GM23338 (cell line): ENCODE results near the gene WWOX. TPM values are rescaled to one million over a fixed set of nuclear protein-coding genes. Genes with fewer than 3 reads are reported as not detected.

ENCODE experiments used
- ATAC-seq: fragments of 200-7000 bp; cut with Tn5 transposase; 3 replicates; pipeline ENCODE4 v1.9.1; 2020
- DNase-seq: peaks from one replicate; pipeline ENCODE4 v3.0.0-alpha.2; 2015; ENCODE audit warnings: low spot score
- H2AFZ ChIP-seq: fragments of 200-600 bp; sonication (generic); 2 replicates; pipeline ENCODE4 v1.8.0; 2016; ENCODE audit warnings: antibody characterized with exemption, mild to moderate bottlenecking, moderate library complexity
- H3F3A ChIP-seq: fragments of 200-600 bp; sonication (generic); replicated peaks from 2 replicates; pipeline ENCODE4 v1.8.0; 2017; ENCODE audit warnings: antibody characterized with exemption, mixed run types, low read depth
- H3K27ac ChIP-seq: fragments of 200-600 bp; sonication (generic); 2 replicates; pipeline ENCODE4 v1.6.1; 2016; ENCODE audit warnings: low read depth
- H3K27me3 ChIP-seq: fragments of 200-600 bp; sonication (generic); 2 replicates; pipeline ENCODE4 v1.8.0; 2016; ENCODE audit warnings: mild to moderate bottlenecking, mixed run types, moderate library complexity; ENCODE audit not compliant: insufficient read depth
- H3K36me3 ChIP-seq: fragments of 200-600 bp; sonication (generic); 2 replicates; pipeline ENCODE4 v1.8.0; 2016; ENCODE audit warnings: mild to moderate bottlenecking; ENCODE audit not compliant: insufficient read depth
- H3K4me1 ChIP-seq: fragments of 200-600 bp; sonication (generic); 2 replicates; pipeline ENCODE4 v1.8.0; 2016; ENCODE audit warnings: mild to moderate bottlenecking, moderate library complexity; ENCODE audit not compliant: insufficient read depth
- H3K4me2 ChIP-seq: fragments of 200-600 bp; sonication (generic); 2 replicates; pipeline ENCODE4 v1.7.1; 2017; ENCODE audit warnings: mixed run types
- H3K4me3 ChIP-seq: fragments of 200-600 bp; sonication (generic); 2 replicates; pipeline ENCODE4 v1.6.1; 2016; ENCODE audit warnings: mixed run types
- H3K79me2 ChIP-seq: fragments of 200-600 bp; sonication (generic); replicated peaks from 2 replicates; pipeline ENCODE4 v1.8.0; 2017; ENCODE audit warnings: mild to moderate bottlenecking; ENCODE audit not compliant: insufficient read depth
- H3K9me2 ChIP-seq: fragments of 200-600 bp; sonication (generic); 2 replicates; pipeline ENCODE4 v1.8.0; 2017; ENCODE audit not compliant: insufficient read depth
- H4K20me1 ChIP-seq: fragments of 200-600 bp; sonication (generic); replicated peaks from 2 replicates; pipeline ENCODE4 v1.8.0; 2017; ENCODE audit warnings: mild to moderate bottlenecking; ENCODE audit not compliant: insufficient read depth
- H3K27ac Mint-ChIP-seq: 2 replicates; pipeline ENCODE4 v1.8.0; 2020; ENCODE audit warnings: inconsistent platforms, mild to moderate bottlenecking, moderate library complexity, mixed read lengths
- H3K27me3 Mint-ChIP-seq: 3 replicates; pipeline ENCODE4 v1.8.0; 2022; ENCODE audit warnings: low read depth, mild to moderate bottlenecking, moderate library complexity, mixed read lengths, inconsistent platforms; ENCODE audit not compliant: insufficient read depth, poor library complexity
- H3K36me3 Mint-ChIP-seq: 3 replicates; pipeline ENCODE4 v1.8.0; 2021; ENCODE audit warnings: low read depth, mild to moderate bottlenecking, inconsistent platforms, moderate library complexity, mixed read lengths
- H3K4me1 Mint-ChIP-seq: 3 replicates; pipeline ENCODE4 v1.8.0; 2020; ENCODE audit warnings: mild to moderate bottlenecking, inconsistent platforms, mixed read lengths
- H3K4me3 Mint-ChIP-seq: 3 replicates; pipeline ENCODE4 v1.8.0; 2021; ENCODE audit warnings: moderate library complexity, mild to moderate bottlenecking, inconsistent platforms, mixed read lengths
- H3K9me3 Mint-ChIP-seq: 3 replicates; pipeline ENCODE4 v1.8.0; 2020; ENCODE audit warnings: moderate library complexity, mild to moderate bottlenecking, inconsistent platforms, mixed read lengths
- CREB1 ChIP-seq: fragments of 250-450 bp; sonication (Bioruptor Pico); IDR thresholded peaks from 2 replicates; pipeline ENCODE4 v1.5.0; 2020; ENCODE audit warnings: low read depth, mild to moderate bottlenecking, moderate library complexity
- EZH2 ChIP-seq: fragments of 200-600 bp; sonication (generic); IDR thresholded peaks from one replicate; pipeline ENCODE4 v1.8.0; 2017; ENCODE audit warnings: antibody characterized with exemption, mild to moderate bottlenecking, low read depth; ENCODE audit not compliant: unreplicated experiment
- EZH2phosphoT487 ChIP-seq: fragments of 200-600 bp; sonication (generic); IDR thresholded peaks from one replicate; pipeline ENCODE4 v1.8.1; 2018; ENCODE audit warnings: antibody characterized with exemption; ENCODE audit not compliant: unreplicated experiment
- JUNB ChIP-seq: IDR thresholded peaks from one replicate; pipeline ENCODE4 v1.6.1; 2016; ENCODE audit warnings: antibody characterized with exemption; ENCODE audit not compliant: unreplicated experiment
- NANOG ChIP-seq: IDR thresholded peaks from 2 replicates; pipeline ENCODE4 v1.6.1; 2016; ENCODE audit warnings: antibody characterized with exemption, borderline replicate concordance
- POLR2AphosphoS5 ChIP-seq: IDR thresholded peaks from 2 replicates; pipeline ENCODE4 v1.6.1; 2016; ENCODE audit warnings: antibody characterized with exemption, low read depth
- STAT1 ChIP-seq: IDR thresholded peaks from one replicate; pipeline ENCODE4 v1.6.1; 2016; ENCODE audit warnings: antibody characterized with exemption; ENCODE audit not compliant: unreplicated experiment
- ZNF114 ChIP-seq: fragments of 250-450 bp; sonication (Bioruptor Pico); IDR thresholded peaks from 2 replicates; pipeline ENCODE4 v1.5.0; 2020; ENCODE audit warnings: mild to moderate bottlenecking, moderate library complexity
- ZNF331 ChIP-seq: fragments of 250-450 bp; sonication (Bioruptor Pico); IDR thresholded peaks from 2 replicates; pipeline ENCODE4 v1.5.0; 2020; ENCODE audit warnings: low read depth, mild to moderate bottlenecking, moderate library complexity
- polyA plus RNA-seq: library from polyadenylated mRNA; unstranded; fragments of >200 nt; fragmentation: Nextera tagmentation; extraction: Ambion mirVana; gene quantifications from 2 replicates; pipeline ENCODE4 v1.2.1, GENCODE V29; 2016
- total RNA-seq: library from RNA; depleted of rRNA; stranded (reverse); fragments of >200 nt; shearing (Covaris generic); gene quantifications from 2 replicates; pipeline ENCODE4 v1.2.3, GENCODE V29; 2014
- TF ChIP-seq, protein P1 (sequence below): fragments of 250-450 bp; sonication (Bioruptor Pico); IDR thresholded peaks from 2 replicates; pipeline ENCODE4 v1.5.0; 2020; ENCODE audit warnings: mild to moderate bottlenecking, moderate library complexity
- TF ChIP-seq, protein P2 (sequence below), 2 experiments: fragments of 200-600 bp in 1 of 2; sonication (generic) in 1 of 2; conservative IDR thresholded peaks; 2 replicates each; pipeline versions ENCODE4 v1.5.1 to v1.6.1; 2016 to 2017; ENCODE audit warnings: antibody characterized with exemption in 2 of 2, low read depth in 2 of 2, mild to moderate bottlenecking in 2 of 2, moderate library complexity in 1 of 2
- TF ChIP-seq, protein P3 (sequence below): IDR thresholded peaks from one replicate; pipeline ENCODE4 v1.6.1; 2018; ENCODE audit warnings: antibody characterized with exemption; ENCODE audit not compliant: unreplicated experiment
- TF ChIP-seq, protein P4 (sequence below): IDR thresholded peaks from 2 replicates; pipeline ENCODE4 v1.6.1; 2016; ENCODE audit warnings: antibody characterized with exemption

The WWOX gene
- total and polyA plus RNA-seq, 2 experiments from 2014 or later, result 10.0 to 19.3 TPM

DNA sequence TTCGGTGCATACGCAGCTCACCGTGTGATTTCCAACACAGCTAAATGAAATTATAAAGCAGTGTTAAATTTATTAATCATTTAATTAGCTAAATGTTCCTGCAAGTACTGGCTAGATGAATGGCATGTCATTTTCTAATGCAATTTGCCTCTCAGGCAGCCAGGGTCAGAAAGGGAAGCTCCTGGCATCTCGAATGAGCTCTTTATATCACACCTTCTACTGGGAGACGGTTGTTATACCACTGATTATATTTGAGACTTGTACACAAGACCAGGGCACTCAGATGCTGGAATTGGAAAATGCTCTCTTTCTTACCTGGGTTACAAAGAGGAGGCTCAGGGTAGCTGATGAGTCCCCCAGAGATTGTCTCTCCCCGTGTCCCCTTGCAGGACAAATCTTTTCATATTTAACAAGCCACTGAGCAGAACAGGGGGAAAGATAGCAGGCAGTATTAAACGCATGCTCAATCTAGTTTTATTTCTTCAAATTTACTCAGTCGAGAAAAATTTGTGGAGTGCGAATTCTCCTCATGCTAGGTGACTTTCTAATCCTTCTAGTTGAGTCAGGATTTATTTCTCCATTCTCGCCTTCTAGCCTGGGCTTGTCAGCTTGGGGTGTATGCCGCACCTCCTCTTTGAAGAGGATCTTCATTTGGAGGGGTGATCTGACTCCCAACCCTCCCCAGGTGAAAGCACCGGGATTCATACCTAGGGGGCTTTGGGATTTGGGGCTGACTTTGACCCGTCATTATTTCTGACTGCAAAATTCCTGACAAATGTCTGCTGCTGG is 1060.0 kb downstream of the WWOX start:
- peak overlapping the region; percentile 74; the same call in 1 of the 2 replicates for H2AFZ ChIP-seq
- H3K79me2 ChIP-seq, result no peaks in the 10 kb centered on the region
- no peak for TF ChIP-seq CREB1 (CRISPR knock-in tag)
- TF ChIP-seq ZNF114 (CRISPR knock-in tag), result no peak
- no peak for TF ChIP-seq EZH2
- TF ChIP-seq ZNF331 (CRISPR knock-in tag), result no peak
- TF ChIP-seq STAT1, result no peak
- no peak for TF ChIP-seq POLR2AphosphoS5
- TF ChIP-seq, protein P1, sequence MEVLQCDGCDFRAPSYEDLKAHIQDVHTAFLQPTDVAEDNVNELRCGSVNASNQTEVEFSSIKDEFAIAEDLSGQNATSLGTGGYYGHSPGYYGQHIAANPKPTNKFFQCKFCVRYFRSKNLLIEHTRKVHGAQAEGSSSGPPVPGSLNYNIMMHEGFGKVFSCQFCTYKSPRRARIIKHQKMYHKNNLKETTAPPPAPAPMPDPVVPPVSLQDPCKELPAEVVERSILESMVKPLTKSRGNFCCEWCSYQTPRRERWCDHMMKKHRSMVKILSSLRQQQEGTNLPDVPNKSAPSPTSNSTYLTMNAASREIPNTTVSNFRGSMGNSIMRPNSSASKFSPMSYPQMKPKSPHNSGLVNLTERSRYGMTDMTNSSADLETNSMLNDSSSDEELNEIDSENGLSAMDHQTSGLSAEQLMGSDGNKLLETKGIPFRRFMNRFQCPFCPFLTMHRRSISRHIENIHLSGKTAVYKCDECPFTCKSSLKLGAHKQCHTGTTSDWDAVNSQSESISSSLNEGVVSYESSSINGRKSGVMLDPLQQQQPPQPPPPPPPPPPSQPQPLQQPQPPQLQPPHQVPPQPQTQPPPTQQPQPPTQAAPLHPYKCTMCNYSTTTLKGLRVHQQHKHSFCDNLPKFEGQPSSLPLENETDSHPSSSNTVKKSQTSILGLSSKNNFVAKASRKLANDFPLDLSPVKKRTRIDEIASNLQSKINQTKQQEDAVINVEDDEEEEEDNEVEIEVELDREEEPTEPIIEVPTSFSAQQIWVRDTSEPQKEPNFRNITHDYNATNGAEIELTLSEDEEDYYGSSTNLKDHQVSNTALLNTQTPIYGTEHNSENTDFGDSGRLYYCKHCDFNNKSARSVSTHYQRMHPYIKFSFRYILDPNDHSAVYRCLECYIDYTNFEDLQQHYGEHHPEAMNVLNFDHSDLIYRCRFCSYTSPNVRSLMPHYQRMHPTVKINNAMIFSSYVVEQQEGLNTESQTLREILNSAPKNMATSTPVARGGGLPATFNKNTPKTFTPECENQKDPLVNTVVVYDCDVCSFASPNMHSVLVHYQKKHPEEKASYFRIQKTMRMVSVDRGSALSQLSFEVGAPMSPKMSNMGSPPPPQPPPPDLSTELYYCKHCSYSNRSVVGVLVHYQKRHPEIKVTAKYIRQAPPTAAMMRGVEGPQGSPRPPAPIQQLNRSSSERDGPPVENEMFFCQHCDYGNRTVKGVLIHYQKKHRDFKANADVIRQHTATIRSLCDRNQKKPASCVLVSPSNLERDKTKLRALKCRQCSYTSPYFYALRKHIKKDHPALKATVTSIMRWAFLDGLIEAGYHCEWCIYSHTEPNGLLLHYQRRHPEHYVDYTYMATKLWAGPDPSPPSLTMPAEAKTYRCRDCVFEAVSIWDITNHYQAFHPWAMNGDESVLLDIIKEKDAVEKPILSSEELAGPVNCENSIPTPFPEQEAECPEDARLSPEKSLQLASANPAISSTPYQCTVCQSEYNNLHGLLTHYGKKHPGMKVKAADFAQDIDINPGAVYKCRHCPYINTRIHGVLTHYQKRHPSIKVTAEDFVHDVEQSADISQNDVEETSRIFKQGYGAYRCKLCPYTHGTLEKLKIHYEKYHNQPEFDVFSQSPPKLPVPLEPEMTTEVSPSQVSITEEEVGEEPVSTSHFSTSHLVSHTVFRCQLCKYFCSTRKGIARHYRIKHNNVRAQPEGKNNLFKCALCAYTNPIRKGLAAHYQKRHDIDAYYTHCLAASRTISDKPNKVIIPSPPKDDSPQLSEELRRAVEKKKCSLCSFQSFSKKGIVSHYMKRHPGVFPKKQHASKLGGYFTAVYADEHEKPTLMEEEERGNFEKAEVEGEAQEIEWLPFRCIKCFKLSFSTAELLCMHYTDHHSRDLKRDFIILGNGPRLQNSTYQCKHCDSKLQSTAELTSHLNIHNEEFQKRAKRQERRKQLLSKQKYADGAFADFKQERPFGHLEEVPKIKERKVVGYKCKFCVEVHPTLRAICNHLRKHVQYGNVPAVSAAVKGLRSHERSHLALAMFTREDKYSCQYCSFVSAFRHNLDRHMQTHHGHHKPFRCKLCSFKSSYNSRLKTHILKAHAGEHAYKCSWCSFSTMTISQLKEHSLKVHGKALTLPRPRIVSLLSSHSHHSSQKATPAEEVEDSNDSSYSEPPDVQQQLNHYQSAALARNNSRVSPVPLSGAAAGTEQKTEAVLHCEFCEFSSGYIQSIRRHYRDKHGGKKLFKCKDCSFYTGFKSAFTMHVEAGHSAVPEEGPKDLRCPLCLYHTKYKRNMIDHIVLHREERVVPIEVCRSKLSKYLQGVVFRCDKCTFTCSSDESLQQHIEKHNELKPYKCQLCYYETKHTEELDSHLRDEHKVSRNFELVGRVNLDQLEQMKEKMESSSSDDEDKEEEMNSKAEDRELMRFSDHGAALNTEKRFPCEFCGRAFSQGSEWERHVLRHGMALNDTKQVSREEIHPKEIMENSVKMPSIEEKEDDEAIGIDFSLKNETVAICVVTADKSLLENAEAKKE (CRISPR knock-in tag), result no peak
- TF ChIP-seq JUNB, result no peak
- no peak for TF ChIP-seq EZH2phosphoT487
- TF ChIP-seq, protein P2, sequence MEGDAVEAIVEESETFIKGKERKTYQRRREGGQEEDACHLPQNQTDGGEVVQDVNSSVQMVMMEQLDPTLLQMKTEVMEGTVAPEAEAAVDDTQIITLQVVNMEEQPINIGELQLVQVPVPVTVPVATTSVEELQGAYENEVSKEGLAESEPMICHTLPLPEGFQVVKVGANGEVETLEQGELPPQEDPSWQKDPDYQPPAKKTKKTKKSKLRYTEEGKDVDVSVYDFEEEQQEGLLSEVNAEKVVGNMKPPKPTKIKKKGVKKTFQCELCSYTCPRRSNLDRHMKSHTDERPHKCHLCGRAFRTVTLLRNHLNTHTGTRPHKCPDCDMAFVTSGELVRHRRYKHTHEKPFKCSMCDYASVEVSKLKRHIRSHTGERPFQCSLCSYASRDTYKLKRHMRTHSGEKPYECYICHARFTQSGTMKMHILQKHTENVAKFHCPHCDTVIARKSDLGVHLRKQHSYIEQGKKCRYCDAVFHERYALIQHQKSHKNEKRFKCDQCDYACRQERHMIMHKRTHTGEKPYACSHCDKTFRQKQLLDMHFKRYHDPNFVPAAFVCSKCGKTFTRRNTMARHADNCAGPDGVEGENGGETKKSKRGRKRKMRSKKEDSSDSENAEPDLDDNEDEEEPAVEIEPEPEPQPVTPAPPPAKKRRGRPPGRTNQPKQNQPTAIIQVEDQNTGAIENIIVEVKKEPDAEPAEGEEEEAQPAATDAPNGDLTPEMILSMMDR (conservative IDR thresholded peaks at IDR 0.05; ENCODE audit: low read depth in 2 of 2), result no peak
- TF ChIP-seq NANOG, result no peak
- TF ChIP-seq, protein P3, sequence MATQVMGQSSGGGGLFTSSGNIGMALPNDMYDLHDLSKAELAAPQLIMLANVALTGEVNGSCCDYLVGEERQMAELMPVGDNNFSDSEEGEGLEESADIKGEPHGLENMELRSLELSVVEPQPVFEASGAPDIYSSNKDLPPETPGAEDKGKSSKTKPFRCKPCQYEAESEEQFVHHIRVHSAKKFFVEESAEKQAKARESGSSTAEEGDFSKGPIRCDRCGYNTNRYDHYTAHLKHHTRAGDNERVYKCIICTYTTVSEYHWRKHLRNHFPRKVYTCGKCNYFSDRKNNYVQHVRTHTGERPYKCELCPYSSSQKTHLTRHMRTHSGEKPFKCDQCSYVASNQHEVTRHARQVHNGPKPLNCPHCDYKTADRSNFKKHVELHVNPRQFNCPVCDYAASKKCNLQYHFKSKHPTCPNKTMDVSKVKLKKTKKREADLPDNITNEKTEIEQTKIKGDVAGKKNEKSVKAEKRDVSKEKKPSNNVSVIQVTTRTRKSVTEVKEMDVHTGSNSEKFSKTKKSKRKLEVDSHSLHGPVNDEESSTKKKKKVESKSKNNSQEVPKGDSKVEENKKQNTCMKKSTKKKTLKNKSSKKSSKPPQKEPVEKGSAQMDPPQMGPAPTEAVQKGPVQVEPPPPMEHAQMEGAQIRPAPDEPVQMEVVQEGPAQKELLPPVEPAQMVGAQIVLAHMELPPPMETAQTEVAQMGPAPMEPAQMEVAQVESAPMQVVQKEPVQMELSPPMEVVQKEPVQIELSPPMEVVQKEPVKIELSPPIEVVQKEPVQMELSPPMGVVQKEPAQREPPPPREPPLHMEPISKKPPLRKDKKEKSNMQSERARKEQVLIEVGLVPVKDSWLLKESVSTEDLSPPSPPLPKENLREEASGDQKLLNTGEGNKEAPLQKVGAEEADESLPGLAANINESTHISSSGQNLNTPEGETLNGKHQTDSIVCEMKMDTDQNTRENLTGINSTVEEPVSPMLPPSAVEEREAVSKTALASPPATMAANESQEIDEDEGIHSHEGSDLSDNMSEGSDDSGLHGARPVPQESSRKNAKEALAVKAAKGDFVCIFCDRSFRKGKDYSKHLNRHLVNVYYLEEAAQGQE, result no peak
- TF ChIP-seq, protein P4, sequence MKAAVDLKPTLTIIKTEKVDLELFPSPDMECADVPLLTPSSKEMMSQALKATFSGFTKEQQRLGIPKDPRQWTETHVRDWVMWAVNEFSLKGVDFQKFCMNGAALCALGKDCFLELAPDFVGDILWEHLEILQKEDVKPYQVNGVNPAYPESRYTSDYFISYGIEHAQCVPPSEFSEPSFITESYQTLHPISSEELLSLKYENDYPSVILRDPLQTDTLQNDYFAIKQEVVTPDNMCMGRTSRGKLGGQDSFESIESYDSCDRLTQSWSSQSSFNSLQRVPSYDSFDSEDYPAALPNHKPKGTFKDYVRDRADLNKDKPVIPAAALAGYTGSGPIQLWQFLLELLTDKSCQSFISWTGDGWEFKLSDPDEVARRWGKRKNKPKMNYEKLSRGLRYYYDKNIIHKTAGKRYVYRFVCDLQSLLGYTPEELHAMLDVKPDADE, result no peak
- DNase-seq (no peak), ATAC-seq (no peak)
- H3F3A ChIP-seq, result no peaks in the 10 kb centered on the region
- H3K4me2 ChIP-seq, result no peak overlapping the region
- no peak overlapping the region for H3K4me3 ChIP-seq
- no peaks in the 10 kb centered on the region for H3K9me2 ChIP-seq
- no peaks in the 10 kb centered on the region for H3K36me3 ChIP-seq
- H4K20me1 ChIP-seq, result no peaks in the 10 kb centered on the region
- no peaks in the 10 kb centered on the region for H3K27me3 ChIP-seq
- 0 out of 2 replicates have a peak, but pooled peaks cover 3% of the 10 kb centered on the region for H3K4me1 ChIP-seq
- Mint-ChIP-seq H3K27me3 (peaks cover 1% of the 10 kb centered on the region), H3K4me1 (peaks cover 28% of the 10 kb centered on the region), H3K36me3 (no peaks in the 10 kb centered on the region), H3K4me3 (no peak overlapping the region), H3K27ac (no peak overlapping the region), H3K9me3 (no peaks in the 10 kb centered on the region)
- H3K27ac ChIP-seq, result no peak overlapping the region
